ENCODE data around the gene POR.
A peak's percentile ranks its signal among the peaks of the same experiment; 100 is the strongest.

POR gene

DNA sequence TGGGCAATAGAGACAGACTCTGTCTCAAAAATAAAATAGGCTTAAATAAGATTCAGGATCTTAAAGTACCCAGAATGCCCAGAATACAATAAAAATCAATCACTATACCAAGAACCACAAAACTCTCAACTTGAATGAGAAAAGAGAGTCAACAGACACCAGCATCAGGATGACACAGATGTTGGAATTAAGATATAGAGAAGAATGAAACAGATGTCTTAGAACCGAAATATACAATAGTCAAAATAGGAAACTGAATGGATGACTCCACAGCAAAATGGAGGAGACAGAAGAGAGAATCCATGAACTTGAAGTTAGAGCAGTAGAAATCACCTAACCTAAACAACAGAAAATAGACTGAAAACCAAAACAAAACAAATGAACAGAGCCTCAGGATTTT, 29.6 kb downstream of the POR start:
- H3K4me3 ChIP-seq (ENCODE audit: control insufficient read depth, low read depth, low read length) = no peak overlapping the region
- no peak for DNase-seq (ENCODE audit: low read depth)
- TF ChIP-seq, protein P1, sequence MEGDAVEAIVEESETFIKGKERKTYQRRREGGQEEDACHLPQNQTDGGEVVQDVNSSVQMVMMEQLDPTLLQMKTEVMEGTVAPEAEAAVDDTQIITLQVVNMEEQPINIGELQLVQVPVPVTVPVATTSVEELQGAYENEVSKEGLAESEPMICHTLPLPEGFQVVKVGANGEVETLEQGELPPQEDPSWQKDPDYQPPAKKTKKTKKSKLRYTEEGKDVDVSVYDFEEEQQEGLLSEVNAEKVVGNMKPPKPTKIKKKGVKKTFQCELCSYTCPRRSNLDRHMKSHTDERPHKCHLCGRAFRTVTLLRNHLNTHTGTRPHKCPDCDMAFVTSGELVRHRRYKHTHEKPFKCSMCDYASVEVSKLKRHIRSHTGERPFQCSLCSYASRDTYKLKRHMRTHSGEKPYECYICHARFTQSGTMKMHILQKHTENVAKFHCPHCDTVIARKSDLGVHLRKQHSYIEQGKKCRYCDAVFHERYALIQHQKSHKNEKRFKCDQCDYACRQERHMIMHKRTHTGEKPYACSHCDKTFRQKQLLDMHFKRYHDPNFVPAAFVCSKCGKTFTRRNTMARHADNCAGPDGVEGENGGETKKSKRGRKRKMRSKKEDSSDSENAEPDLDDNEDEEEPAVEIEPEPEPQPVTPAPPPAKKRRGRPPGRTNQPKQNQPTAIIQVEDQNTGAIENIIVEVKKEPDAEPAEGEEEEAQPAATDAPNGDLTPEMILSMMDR (conservative IDR thresholded peaks at IDR 0.05; ENCODE audit: control insufficient read depth, insufficient read depth, low read depth, low read length) = no peak

DNA sequence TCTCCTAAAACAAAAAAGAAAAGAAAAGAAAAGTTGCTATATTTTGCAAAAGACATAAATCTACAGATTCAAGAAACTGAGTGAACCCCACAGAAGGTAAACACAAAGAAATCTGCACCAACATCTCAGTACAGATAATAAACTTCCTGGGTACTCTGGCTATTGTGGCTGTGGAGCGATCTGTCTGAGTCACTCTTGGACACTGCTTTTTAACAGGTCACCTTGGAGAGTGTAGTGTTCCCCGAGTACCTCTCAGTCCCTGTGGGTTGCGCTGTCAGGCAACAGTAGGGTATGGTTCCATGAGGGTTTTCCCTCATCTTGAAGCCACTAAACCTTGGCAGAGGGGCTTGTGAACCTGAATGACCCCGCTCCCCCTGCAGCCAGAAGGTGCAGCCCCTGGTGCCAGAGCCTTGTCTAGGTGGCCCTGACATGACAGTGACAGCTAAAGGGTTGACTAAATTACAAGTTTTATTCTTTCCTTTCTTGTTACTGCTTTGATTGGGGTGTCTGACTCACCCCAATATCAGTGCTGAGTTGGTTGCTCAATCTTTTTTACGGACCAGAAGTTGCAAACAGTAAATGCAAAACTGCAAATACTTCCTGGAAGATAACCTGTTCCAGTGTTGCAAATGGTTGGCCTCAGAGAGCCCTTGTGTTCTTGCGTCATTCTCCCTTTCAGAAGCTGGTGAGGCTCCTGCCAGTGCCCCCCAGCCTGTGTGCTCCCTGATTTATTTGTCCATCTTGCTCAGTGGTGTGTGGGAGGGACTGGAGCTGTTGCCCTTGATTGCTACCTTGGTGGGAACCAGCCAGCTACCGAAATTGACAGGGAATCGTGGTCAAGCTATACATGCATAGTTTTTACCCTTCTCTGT, 30.6 kb downstream of the POR start:
- H3K4me3 ChIP-seq (ENCODE audit: control insufficient read depth, low read depth, low read length) = no peak overlapping the region
- TF ChIP-seq, protein P1 (conservative IDR thresholded peaks at IDR 0.05; ENCODE audit: control insufficient read depth, insufficient read depth, low read depth, low read length) = peak; percentile 3
- peak; percentile 62 for DNase-seq (ENCODE audit: low read depth)

DNA sequence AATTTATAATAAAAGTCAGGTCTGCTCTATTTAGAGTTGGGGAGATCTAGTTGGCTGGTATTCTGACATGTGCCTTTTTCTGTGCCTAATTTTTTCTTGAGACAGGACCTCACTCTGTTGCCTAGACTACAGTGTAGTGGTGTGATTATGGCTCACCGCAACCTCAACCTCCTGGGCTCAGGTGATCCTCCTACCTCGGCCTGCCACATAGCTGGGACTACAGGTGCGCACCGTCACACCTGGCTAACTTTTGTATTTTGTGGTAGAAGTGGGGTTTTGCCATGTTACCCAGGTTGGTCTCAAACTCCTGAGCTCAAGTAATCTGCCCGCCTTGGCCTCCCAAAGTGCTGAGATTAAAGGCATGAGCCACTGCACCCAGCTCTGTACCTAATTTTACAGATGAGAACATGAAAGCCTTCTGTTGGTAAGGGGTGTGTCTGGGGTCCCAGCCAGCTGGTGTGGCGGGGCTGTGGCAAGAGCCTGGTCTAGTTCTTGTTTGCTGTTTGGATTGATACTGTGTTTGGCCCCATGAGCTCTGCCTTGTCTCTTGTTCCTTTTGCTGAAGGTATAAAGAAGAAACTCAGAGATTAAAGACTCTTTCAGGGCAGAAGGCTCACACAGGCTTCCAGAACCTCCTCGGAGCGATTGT, 31.4 kb downstream of the POR start:
- no peak overlapping the region for H3K4me3 ChIP-seq (ENCODE audit: control insufficient read depth, low read depth, low read length)
- no peak for DNase-seq (ENCODE audit: low read depth)
- TF ChIP-seq, protein P1 (conservative IDR thresholded peaks at IDR 0.05; ENCODE audit: control insufficient read depth, insufficient read depth, low read depth, low read length) = no peak

DNA sequence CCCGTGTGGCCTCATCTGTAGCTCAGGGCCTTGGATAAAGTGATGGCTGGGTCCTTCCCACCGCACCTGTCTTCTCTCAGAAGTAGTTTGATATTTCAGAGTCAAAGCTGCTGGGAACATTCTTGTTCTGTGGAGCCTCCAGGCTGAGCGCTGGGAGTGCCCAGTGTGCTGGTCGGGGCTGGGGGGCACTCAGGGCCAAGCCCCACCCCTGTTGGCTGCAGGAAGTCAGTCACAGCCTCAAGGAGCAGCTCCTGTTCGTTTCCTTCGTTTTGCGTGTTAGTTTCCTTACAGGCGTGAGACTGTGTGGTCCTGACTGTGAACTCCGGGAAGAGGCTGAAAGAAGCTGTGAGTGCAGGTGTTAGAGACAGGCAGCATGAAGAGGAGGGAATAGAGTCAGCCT, 33.2 kb downstream of the POR start:
- TF ChIP-seq, protein P1 (conservative IDR thresholded peaks at IDR 0.05; ENCODE audit: control insufficient read depth, insufficient read depth, low read depth, low read length) = no peak
- DNase-seq (ENCODE audit: low read depth) = no peak
- no peak overlapping the region for H3K4me3 ChIP-seq (ENCODE audit: control insufficient read depth, low read depth, low read length)

DNA sequence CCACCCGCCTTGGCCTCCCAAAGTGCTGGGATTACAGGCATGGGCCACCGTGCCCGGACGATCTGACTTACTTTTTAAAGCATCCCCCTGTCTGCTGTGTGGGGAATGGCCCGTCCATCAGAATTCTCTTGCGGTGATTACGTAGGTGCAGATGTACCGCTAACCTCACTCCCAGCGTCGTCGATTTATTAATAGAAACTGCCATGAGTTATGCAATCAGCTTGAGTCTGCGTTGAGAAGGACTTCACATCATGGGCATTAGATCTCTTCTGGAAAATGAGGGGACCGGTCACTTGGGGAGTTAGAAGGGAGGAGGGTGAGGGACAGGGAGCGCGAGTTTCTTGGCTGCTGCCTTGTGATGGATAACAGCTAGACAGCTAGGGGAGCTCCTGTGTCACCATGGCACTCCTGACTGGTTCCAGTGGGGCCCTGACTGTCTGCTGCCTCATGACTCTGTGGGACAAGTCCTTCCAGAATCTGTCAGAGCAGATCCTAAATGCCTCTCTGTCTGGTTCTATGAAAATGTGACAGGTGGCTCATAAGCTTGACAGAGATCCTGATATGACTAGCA, 35.2 kb downstream of the POR start:
- TF ChIP-seq, protein P1 (conservative IDR thresholded peaks at IDR 0.05; ENCODE audit: control insufficient read depth, insufficient read depth, low read depth, low read length) = no peak
- DNase-seq (ENCODE audit: low read depth) = no peak
- no peak overlapping the region for H3K4me3 ChIP-seq (ENCODE audit: control insufficient read depth, low read depth, low read length)

DNA sequence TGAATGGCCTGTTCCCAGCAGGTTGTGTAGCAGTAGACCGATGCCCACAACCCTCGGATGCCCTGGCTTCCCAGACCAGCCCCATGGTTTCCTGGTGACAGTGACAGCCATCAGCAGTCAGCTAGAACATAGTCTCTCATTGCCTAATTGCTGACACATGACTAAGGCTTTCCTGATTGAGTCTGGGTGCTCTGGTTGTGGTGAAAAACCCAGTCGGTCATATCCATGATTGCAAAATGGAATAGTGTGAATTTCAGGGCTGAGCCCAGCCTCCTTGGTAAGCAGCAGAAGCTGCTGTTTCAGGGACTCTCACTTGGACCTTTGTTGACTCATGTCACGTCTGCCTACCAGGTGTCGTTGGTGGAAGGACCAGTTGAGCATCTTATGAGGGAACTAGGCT, 36.6 kb downstream of the POR start:
- TF ChIP-seq, protein P1 (conservative IDR thresholded peaks at IDR 0.05; ENCODE audit: control insufficient read depth, insufficient read depth, low read depth, low read length) = no peak
- DNase-seq (ENCODE audit: low read depth) = peak; percentile 89
- H3K4me3 ChIP-seq (ENCODE audit: control insufficient read depth, low read depth, low read length) = no peak overlapping the region

Data from fibroblast of mammary gland (primary cell).